Measurements from ENCODE around the gene CMYA5.

DNA sequence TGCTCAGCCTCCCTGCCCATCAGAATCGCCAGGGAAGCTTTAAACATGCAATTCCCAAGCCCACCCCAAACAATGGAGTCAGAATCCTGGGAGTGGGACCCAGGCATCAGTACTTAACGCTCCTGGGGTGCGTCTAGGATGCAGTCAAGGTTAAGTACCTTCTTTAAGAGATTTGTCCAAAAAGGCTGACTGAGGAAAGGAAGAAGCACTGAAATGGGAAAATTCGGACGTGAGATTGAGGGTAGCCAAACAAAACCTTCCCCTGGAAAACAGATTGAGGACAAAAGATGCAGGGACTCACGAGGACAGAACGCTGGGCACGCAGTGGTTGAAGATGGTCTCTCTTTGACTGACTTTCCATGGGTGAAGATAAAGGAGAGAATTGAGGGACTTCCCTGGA lies 157.9 kb downstream of the CMYA5 start:
- TF ChIP-seq POLR2AphosphoS5 (IDR thresholded peaks at IDR 0.05) (no peak), CTCF (IDR thresholded peaks at IDR 0.05) (no peak)

All from breast epithelium (tissue), 3 donors.